GM13976 (cell line): ENCODE results near the gene ERG.

Source experiments
- DNase-seq: peaks from one replicate; pipeline ENCODE4 v3.0.0; 2012; ENCODE audit warnings: low spot score
- CTCF ChIP-seq: IDR thresholded peaks from 2 replicates; pipeline ENCODE4 v1.5.1; 2012; ENCODE audit warnings: borderline replicate concordance, mild to moderate bottlenecking; ENCODE audit not compliant: insufficient read depth; ENCODE audit errors: extremely low read depth, missing control alignments, control extremely low read depth
- in situ Hi-C: fragments of 300-500 bp; cut with MboI; formaldehyde crosslinking; loops from one replicate; pipeline ENCODE4 v1.12.0; 2022; ENCODE audit warnings: low sequenced_read_pairs, mixed read lengths, inconsistent platforms; ENCODE audit not compliant: unreplicated experiment

The ERG gene

GRCh38 chr21:38478782-38479181 is 19.5 kb downstream of the ERG start:
- in situ Hi-C loops = no loop called here
- DNase-seq = no peak
- no peak for TF ChIP-seq CTCF

- DNase-seq = no peak
- in situ Hi-C loops = no loop called here
- no peak for TF ChIP-seq CTCF
Measured at GRCh38 chr21:38477226-38477625, 21.1 kb downstream of the ERG start.

GRCh38 chr21:38476385-38476784 is 21.9 kb downstream of the ERG start:
- TF ChIP-seq CTCF = no peak
- no peak for DNase-seq
- in situ Hi-C loops = no loop called here

- TF ChIP-seq CTCF = no peak
- no peak for DNase-seq
- in situ Hi-C loops = no loop called here
Measured at GRCh38 chr21:38475519-38475918, 22.8 kb downstream of the ERG start.

GRCh38 chr21:38474796-38475195 is 23.5 kb downstream of the ERG start:
- in situ Hi-C loops = no loop called here
- no peak for DNase-seq
- TF ChIP-seq CTCF = no peak

- no peak for DNase-seq
- no peak for TF ChIP-seq CTCF
- in situ Hi-C loops = no loop called here
Measured at GRCh38 chr21:38474124-38474523, 24.2 kb downstream of the ERG start.
